BJ (cell line): Measurements from ENCODE around the gene PRG2. TPM values are rescaled to one million over a fixed set of nuclear protein-coding genes. Genes with fewer than 3 reads are reported as not detected.
A peak's percentile ranks its signal among the peaks of the same experiment; 100 is the strongest.

ENCODE experiments used
- CTCF ChIA-PET: fragments of 350-600 bp; formaldehyde crosslinking; extraction: SDS; loops from one replicate; lab custom pipeline; 2021; ENCODE audit warnings: antibody characterized with exemption, inconsistent platforms; lab: Yijun Ruan, JAX
- POLR2A ChIA-PET: fragments of 300-600 bp; sonication (Branson Sonifier 250); formaldehyde crosslinking; extraction: SDS; loops from one replicate; lab custom pipeline; 2021; ENCODE audit warnings: antibody characterized with exemption; lab: Charles Lee
- DNase-seq: peaks from one replicate; pipeline ENCODE4 v3.0.0-alpha.2; 2011; ENCODE audit warnings: low read depth
- H3K27me3 ChIP-seq: 2 replicates; pipeline ENCODE4 v1.6.0; 2011; ENCODE audit warnings: low read length; ENCODE audit not compliant: control insufficient read depth, insufficient read depth
- H3K36me3 ChIP-seq: 2 replicates; pipeline ENCODE4 v1.5.1; 2011; ENCODE audit warnings: low read length; ENCODE audit not compliant: control insufficient read depth, insufficient read depth
- H3K4me3 ChIP-seq: 2 replicates; pipeline ENCODE4 v1.5.1; 2011; ENCODE audit warnings: low read depth, mild to moderate bottlenecking, control low read depth, low read length
- polyA plus RNA-seq: library from polyadenylated mRNA; depleted of rRNA; stranded (reverse); fragments of >200 nt; gene quantifications from 2 replicates; pipeline ENCODE4 v1.2.3, GENCODE V29; 2011
- TF ChIP-seq, protein P1 (sequence below): IDR thresholded peaks from 2 replicates; pipeline ENCODE4 v1.5.1; 2011; ENCODE audit warnings: low read depth, mild to moderate bottlenecking, control low read depth, inconsistent platforms, low read length, moderate library complexity; ENCODE audit not compliant: insufficient read depth

The PRG2 gene
- polyA plus RNA-seq, 1 experiment, result not detected

DNA sequence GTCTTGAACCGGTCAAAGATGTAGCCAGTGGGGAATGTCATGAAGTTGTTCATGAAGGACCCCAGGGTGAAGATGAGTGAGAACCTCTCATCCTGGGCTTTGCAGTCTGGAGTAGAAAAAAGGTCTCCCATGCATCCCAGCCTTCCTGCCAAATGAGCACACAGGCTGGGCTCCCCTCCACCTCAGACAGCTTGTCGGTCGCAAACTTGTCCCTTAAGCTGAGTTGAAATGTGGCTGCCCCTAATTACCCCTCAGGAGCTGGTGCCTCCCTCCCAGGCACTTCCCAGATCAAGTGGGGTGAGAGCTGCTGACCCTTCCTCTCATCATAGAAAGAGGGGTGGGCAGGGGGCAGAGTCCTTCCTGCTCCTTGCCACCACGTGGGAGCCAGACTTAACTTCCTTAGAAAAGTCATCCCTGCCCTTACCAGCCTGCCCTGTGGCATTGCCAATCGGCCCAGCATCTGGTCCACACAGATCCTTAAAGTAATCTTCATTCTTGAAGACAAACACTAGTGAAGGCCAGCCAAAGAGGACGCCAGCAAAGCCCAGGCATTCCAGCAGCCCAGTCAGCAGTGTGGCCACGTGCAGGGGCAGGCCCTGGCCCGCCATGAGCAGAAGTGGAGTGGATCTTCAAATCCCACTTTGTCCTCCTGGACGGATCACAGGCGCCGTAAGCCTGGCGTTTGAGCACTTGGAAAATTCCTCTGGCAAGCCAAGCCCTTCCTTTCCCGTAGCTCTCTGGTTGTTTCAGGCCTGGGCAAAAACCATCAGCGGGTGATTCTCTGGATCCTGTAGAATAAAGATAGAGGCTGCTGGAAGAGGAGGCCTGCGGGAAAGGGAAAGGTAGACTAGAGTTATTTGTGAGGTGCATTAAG is 35.4 kb upstream of the PRG2 start:
- DNase-seq, result no peak
- ChIA-PET CTCF (interaction anchor here (0.6 to 1.0 kb wide), 3 partner anchors 25 to 214 kb away, joined by 3 read pairs; no protein-coding TSS in a partner anchor), POLR2A (no interaction called here)
- Histone ChIP-seq H3K27me3 (no peaks in the 10 kb centered on the region), H3K36me3 (no peaks in the 10 kb centered on the region; the same call in 1 of the 2 replicates), H3K4me3 (no peak overlapping the region)
- TF ChIP-seq, protein P1, sequence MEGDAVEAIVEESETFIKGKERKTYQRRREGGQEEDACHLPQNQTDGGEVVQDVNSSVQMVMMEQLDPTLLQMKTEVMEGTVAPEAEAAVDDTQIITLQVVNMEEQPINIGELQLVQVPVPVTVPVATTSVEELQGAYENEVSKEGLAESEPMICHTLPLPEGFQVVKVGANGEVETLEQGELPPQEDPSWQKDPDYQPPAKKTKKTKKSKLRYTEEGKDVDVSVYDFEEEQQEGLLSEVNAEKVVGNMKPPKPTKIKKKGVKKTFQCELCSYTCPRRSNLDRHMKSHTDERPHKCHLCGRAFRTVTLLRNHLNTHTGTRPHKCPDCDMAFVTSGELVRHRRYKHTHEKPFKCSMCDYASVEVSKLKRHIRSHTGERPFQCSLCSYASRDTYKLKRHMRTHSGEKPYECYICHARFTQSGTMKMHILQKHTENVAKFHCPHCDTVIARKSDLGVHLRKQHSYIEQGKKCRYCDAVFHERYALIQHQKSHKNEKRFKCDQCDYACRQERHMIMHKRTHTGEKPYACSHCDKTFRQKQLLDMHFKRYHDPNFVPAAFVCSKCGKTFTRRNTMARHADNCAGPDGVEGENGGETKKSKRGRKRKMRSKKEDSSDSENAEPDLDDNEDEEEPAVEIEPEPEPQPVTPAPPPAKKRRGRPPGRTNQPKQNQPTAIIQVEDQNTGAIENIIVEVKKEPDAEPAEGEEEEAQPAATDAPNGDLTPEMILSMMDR, result no peak

DNA sequence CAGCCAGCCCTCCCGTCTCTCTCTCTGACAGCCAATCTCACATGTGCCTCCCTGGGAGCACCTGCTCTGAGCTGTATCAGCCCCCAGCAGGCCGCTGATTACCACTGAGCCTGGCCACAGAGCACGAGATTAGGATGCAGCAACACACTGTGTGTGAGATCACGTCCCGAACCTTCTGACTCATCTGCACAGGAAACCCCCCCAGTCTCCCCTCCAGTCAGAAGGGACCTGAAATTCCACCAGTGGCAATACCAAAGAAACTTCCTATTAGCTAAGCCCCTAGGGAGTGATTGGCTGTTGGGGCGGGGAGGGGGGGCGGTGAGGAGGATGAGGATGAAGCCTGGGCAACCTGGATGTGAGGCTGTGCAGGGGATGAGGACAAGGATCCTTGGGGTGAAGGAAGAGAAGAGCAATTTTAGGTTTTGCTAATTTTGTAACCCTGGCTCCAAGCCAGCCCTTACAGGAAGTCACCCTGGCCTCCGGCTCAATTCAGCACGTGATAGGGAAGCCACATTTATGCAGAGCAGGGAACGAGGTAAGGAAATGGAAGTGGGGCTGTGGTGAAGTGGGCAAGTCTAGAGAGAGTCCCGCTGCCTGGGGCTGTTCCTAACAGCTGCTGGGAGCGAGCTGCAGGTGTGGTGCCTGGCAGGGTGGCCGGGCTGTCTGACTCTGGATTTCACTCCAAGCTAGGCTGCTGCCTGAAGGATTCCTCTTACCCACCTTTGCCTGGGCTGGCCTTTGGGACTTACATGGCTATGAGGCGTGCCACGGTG is 34.5 kb upstream of the PRG2 start:
- H3K4me3 ChIP-seq, result no peak overlapping the region
- ChIA-PET CTCF (interaction anchor here (0.6 to 1.9 kb wide), 3 partner anchors 26 to 69 kb away, joined by 3 to 5 read pairs (median 3); no protein-coding TSS in a partner anchor), POLR2A (interaction anchor here (0.6 kb wide), 1 partner anchor 251 kb away, joined by 8 read pairs; no protein-coding TSS in a partner anchor)
- H3K36me3 ChIP-seq, result no peaks in the 10 kb centered on the region; the same call in none of the 2 replicates
- H3K27me3 ChIP-seq, result no peaks in the 10 kb centered on the region
- TF ChIP-seq, protein P1, result no peak
- peak; percentile 44 for DNase-seq

DNA sequence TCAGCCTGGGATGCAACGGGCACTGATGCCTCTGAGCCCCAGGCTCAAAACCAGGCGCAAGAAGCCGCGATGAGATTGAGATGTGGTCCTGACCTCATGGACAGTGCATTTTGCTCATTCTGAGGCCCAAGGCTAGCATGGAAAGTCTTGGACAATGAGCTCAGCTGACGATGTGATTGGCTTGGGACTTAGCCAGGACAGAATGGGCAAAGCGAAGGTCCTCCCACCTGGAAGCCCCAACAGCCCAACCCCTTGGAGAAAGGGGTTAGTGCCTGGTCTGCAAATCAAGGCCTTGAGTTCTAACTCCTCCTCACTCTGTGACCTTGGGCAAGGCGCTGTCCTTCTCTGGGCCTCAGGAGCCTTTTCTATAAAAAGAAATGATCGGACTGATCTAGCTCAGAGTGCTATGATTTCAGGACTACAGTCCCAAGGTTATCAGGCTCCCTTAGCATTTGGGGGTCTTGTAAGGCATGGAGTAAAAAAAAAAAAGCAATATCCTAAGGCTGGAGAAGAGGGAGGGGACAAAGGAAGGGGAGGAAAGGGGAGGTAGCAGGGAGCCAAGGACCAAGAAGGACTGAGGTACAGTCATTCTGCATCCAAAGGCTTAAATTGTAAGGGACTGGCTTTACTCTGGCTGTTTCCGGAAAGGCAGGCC is 33.8 kb upstream of the PRG2 start:
- ChIA-PET CTCF (interaction anchor here (1.1 to 1.9 kb wide), 2 partner anchors 34 to 69 kb away, joined by 3 to 5 read pairs; no protein-coding TSS in a partner anchor), POLR2A (no interaction called here)
- H3K4me3 ChIP-seq, result no peak overlapping the region

DNA sequence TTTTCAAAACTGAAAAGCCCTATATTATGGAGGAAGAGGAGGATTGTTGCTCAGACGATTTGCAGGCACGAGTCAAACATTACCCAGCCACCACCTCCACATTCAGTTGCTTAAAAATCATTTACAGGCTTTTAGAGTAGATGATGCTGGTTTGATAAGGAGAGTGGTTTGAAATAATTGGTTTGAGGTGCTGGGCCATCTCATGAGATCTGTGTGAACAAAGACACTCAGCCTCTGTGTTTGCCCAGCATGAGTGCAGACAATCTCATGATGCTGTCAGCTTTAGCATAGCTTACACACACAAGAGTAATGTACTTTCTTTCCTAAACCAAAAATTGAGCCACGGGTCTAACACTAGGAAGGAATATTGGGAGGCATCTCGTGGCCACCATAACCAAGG is 32.2 kb upstream of the PRG2 start:
- ChIA-PET POLR2A (no interaction called here), CTCF (interaction anchor here (0.6 to 0.8 kb wide), 2 partner anchors 36 to 104 kb away, joined by 3 to 4 read pairs; no protein-coding TSS in a partner anchor)
- Histone ChIP-seq H3K27me3 (no peaks in the 10 kb centered on the region), H3K4me3 (no peak overlapping the region), H3K36me3 (no peaks in the 10 kb centered on the region; the same call in none of the 2 replicates)
- TF ChIP-seq, protein P1, result no peak
- no peak for DNase-seq

More for the DNA sequence above, 33.8 kb upstream of the PRG2 start:
- TF ChIP-seq, protein P1, result no peak
- Histone ChIP-seq H3K27me3 (no peaks in the 10 kb centered on the region), H3K36me3 (no peaks in the 10 kb centered on the region; the same call in none of the 2 replicates)
- DNase-seq, result no peak
